BLaER1 treated with 17β-estradiol and CSF1 and Interleukin-3, amounts not matched to agents 10 nM and 100 nM (cell line): ENCODE data around the gene MYO9A.

Source experiments
- H3K27ac ChIP-seq, 11 experiments: shearing (Covaris generic); formaldehyde crosslinking; 2 replicates each; pipeline ENCODE4 v1.8.1; 2022
- H3K27me3 ChIP-seq, 11 experiments: shearing (Covaris generic); formaldehyde crosslinking; 2 replicates each; pipeline ENCODE4 v1.8.1; 2022
- H3K36me3 ChIP-seq, 11 experiments: shearing (Covaris generic); formaldehyde crosslinking; 2 replicates each; pipeline ENCODE4 v1.8.1; 2022
- H3K4me1 ChIP-seq, 10 experiments: shearing (Covaris generic); formaldehyde crosslinking; 2 replicates each; pipeline ENCODE4 v1.8.1; 2022
- H3K4me2 ChIP-seq, 11 experiments: shearing (Covaris generic); formaldehyde crosslinking; 2 replicates each; pipeline ENCODE4 v1.8.1; 2022
- H3K4me3 ChIP-seq, 10 experiments: shearing (Covaris generic); formaldehyde crosslinking; 2 replicates each; pipeline ENCODE4 v1.8.1; 2022
- H3K9ac ChIP-seq, 11 experiments: shearing (Covaris generic); formaldehyde crosslinking; 2 replicates each; pipeline ENCODE4 v1.8.1; 2022
- H3K9me3 ChIP-seq, 11 experiments: shearing (Covaris generic); formaldehyde crosslinking; replicated peaks in 1 of 11; 2 replicates each; pipeline ENCODE4 v1.8.1; 2022
- H4K20me1 ChIP-seq, 11 experiments: shearing (Covaris generic); formaldehyde crosslinking; 2 replicates each; pipeline ENCODE4 v1.8.1; 2022
- Cebpa-rat ChIP-seq, 11 experiments: shearing (Covaris generic); IDR thresholded peaks; 2 replicates each; pipeline ENCODE4 v1.8.1; 2022

Gene MYO9A

DNA sequence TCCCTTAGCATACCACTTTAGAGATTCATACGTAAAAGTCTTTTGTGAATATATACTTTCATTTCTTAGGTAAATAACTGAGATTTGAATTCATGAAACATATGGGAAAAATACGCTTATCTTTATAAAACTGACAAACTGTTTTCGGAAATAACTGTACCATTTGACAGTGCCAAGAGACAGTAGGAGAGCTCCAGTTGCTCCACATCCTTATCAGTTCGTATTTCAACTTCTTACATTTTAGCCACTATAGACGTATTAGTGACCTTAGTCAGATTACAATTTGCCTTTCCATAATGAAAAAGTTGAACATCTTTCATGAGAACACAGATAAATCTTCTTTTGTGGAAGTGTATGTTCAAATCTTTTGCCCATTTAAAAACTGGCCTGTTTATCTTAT lies 174.1 kb downstream of the MYO9A start:
- H3K27me3 ChIP-seq = no peaks in the 10 kb centered on the region
- no peak overlapping the region for H3K27ac ChIP-seq
- TF ChIP-seq Cebpa-rat (IDR thresholded peaks at IDR 0.05) = no peak
- no peak overlapping the region for H3K9ac ChIP-seq
- H3K9me3 ChIP-seq = no peaks in the 10 kb centered on the region
- H4K20me1 ChIP-seq = no peaks in the 10 kb centered on the region
- peaks cover 0 to under 1% (median 0%) of the 10 kb centered on the region in 11 experiments; a peak in 1 of 22 replicates for H3K36me3 ChIP-seq
- H3K4me1 ChIP-seq = no peaks in the 10 kb centered on the region
- no peak overlapping the region for H3K4me2 ChIP-seq
- H3K4me3 ChIP-seq = no peak overlapping the region

DNA sequence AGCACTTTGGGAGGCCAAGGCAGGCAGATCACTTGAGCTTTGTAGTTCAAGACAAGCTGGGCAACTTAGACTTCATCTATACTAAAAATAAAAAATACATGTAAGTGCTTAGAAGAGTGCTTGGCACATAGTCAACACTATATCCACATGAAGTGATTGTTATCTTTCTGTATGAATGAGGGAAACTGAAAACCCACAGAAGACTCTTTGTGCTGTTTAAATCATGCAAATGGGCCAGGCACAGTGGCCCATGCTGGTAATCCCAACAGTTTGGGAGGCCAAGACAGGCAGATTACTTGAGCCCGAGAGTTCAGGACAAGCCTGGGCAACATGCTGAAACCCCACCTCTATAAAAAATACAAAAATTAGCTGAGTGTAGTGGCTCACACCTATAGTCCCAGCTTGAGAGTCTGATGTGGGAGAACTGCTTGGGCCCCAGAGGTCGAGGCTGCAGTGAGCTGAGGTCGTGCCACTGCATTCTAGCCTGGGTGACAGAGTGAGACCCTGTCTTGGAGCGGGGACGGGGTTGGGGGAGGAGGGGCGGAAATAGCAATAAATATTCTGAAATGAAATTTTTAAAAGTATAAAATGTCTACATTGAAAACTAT lies 177.9 kb downstream of the MYO9A start:
- Histone ChIP-seq H4K20me1 (no peaks in the 10 kb centered on the region), H3K27me3 (no peaks in the 10 kb centered on the region), H3K4me1 (no peaks in the 10 kb centered on the region), H3K9me3 (no peaks in the 10 kb centered on the region), H3K27ac (no peak overlapping the region), H3K36me3 (peaks cover 0 to 20% (median 4%) of the 10 kb centered on the region in 11 experiments; a peak in 13 of 22 replicates), H3K4me3 (no peak overlapping the region), H3K4me2 (no peak overlapping the region), H3K9ac (no peak overlapping the region)
- no peak for TF ChIP-seq Cebpa-rat (IDR thresholded peaks at IDR 0.05)

DNA sequence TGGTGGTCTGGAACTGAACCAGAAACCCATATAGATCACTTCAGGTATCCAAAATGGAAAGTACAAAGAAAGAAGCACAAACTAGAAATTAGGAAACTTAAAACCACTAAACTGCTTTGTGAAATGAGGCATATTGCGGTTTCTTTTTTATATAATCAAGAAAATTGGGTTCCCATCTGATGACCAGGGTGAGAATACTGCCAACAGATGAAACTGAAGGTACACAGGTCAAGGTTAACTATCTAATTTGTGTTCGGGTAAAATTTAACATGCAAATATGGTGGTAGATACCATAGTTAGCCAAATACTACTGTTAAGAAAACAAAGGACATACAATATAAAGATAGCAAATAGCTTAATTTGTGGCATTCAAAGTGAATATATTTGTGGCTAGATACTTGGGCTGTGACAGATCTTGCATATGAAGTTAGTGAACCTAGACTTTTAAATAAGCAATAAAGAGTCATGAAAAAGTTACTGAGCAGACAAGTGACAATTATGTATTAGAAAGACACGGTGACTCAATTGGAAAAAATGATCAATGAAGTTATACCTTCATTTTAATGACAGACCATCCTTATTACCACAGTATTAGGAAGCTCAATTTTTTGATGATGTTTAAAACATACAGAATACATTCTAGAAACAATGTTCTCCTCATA lies 180.2 kb downstream of the MYO9A start:
- no peak overlapping the region for H3K27ac ChIP-seq
- H3K9ac ChIP-seq = no peak overlapping the region
- H3K27me3 ChIP-seq = no peaks in the 10 kb centered on the region
- H3K9me3 ChIP-seq = peaks cover 0 to 7% (median 4%) of the 10 kb centered on the region in 11 experiments; a peak in 14 of 22 replicates
- peaks cover 13 to 43% (median 26%) of the 10 kb centered on the region in 11 experiments; a peak in 19 of 22 replicates for H3K36me3 ChIP-seq
- no peak for TF ChIP-seq Cebpa-rat (IDR thresholded peaks at IDR 0.05)
- H3K4me1 ChIP-seq = no peaks in the 10 kb centered on the region
- H4K20me1 ChIP-seq = no peaks in the 10 kb centered on the region
- no peak overlapping the region for H3K4me2 ChIP-seq
- no peak overlapping the region for H3K4me3 ChIP-seq

DNA sequence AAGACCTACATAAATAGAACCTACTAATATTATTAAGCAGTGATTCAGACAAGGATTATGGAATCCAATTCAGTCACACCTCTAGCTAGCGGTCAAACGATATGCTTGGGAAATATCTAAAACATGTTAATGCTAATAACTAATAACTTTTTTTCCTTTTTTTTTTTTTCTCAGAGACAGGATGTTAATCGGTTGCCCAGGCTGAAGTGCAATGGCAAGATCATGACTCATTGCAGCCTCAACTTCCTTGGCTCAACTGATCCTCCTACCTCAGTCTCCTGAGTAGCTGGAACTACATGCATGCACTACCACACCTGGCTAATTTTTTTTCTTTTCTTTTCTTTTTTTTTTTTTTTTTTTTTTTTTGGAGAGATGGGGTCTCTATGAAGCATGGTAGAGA lies 183.5 kb downstream of the MYO9A start:
- H3K27ac ChIP-seq = no peak overlapping the region
- no peak for TF ChIP-seq Cebpa-rat (IDR thresholded peaks at IDR 0.05)
- peaks cover 25 to 37% (median 34%) of the 10 kb centered on the region in 11 experiments for H3K9me3 ChIP-seq
- no peaks in the 10 kb centered on the region for H3K27me3 ChIP-seq
- peaks cover 38 to 76% (median 58%) of the 10 kb centered on the region in 11 experiments for H3K36me3 ChIP-seq
- no peaks in the 10 kb centered on the region for H3K4me1 ChIP-seq
- no peaks in the 10 kb centered on the region for H4K20me1 ChIP-seq
- no peak overlapping the region for H3K9ac ChIP-seq
- no peak overlapping the region for H3K4me3 ChIP-seq
- no peak overlapping the region for H3K4me2 ChIP-seq

DNA sequence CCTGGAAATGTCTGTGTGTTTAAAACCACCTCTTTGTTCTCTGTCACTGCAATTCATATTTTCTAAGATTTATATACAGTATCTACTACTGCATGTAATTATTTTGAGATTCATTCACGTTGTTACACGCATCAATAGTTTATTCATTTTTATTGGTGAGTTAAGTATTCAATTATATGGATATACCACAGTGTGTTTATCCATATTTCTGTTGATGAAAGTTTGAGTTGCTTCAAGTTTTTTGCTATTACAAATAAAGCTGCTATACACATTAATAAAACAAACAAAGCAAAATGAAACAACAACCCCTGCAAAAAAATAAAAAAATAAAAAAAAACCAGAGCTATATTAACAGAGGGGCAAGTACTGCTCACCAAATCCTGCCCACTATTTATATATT lies 185.3 kb downstream of the MYO9A start:
- Histone ChIP-seq H3K4me3 (no peak overlapping the region), H3K27me3 (no peaks in the 10 kb centered on the region), H4K20me1 (no peaks in the 10 kb centered on the region), H3K4me1 (no peaks in the 10 kb centered on the region), H3K36me3 (peaks cover 38 to 87% (median 58%) of the 10 kb centered on the region in 11 experiments), H3K9me3 (peaks cover 25 to 37% (median 34%) of the 10 kb centered on the region in 11 experiments), H3K9ac (no peak overlapping the region), H3K27ac (no peak overlapping the region), H3K4me2 (no peak overlapping the region)
- TF ChIP-seq Cebpa-rat (IDR thresholded peaks at IDR 0.05) = no peak

DNA sequence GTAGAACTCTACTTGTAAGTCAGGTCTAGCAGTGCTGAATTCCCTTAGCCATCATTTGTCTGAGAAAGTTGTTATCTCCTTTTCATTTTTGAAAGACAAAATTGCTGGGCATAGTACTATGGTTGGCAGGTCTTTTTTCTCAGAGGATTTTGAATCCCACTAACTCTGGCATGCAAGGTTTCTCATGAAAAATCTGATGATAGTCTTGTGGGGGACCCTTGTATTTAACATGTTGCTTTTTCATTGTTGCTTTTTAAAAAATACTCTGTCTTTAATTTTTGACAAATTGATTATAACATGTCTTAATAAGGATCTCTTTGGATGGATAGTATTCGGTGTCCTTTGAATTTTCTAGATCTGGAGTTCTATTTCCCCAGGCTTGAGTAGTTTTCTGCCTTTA lies 186.7 kb downstream of the MYO9A start:
- Histone ChIP-seq H3K27ac (no peak overlapping the region), H3K9ac (no peak overlapping the region), H3K4me3 (0 out of 20 replicates have a peak overlapping the region, but pooled peaks of 1 of the 10 experiments have one; percentile 2), H3K4me1 (no peaks in the 10 kb centered on the region), H4K20me1 (no peaks in the 10 kb centered on the region), H3K9me3 (peaks cover 25 to 37% (median 34%) of the 10 kb centered on the region in 11 experiments), H3K27me3 (no peaks in the 10 kb centered on the region), H3K36me3 (peaks cover 38 to 87% (median 62%) of the 10 kb centered on the region in 11 experiments), H3K4me2 (no peak overlapping the region)
- TF ChIP-seq Cebpa-rat (IDR thresholded peaks at IDR 0.05) = no peak

DNA sequence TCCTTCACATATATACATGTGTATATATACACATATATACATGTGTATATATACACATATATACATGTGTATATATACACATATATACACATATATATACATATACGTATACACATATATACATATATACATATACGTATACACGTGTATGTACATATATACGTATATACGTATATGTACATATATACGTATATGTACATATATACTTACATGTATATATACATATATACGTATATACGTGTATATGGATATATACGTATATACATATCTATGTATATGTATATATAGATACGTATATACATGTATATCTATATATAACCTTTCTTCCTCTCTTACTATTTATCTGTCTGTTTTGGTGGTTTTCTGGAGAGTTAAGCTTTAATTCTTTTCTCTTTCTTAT lies 192.8 kb downstream of the MYO9A start:
- Histone ChIP-seq H3K27me3 (no peaks in the 10 kb centered on the region), H3K27ac (no peak overlapping the region), H3K4me2 (no peak overlapping the region), H3K9ac (no peak overlapping the region), H4K20me1 (no peaks in the 10 kb centered on the region), H3K4me1 (no peaks in the 10 kb centered on the region), H3K4me3 (no peak overlapping the region), H3K9me3 (peaks cover 0 to 6% (median 3%) of the 10 kb centered on the region in 11 experiments; a peak in 4 of 22 replicates), H3K36me3 (peaks cover 0 to 37% (median 7%) of the 10 kb centered on the region in 11 experiments; a peak in 14 of 22 replicates)
- TF ChIP-seq Cebpa-rat (IDR thresholded peaks at IDR 0.05) = no peak

DNA sequence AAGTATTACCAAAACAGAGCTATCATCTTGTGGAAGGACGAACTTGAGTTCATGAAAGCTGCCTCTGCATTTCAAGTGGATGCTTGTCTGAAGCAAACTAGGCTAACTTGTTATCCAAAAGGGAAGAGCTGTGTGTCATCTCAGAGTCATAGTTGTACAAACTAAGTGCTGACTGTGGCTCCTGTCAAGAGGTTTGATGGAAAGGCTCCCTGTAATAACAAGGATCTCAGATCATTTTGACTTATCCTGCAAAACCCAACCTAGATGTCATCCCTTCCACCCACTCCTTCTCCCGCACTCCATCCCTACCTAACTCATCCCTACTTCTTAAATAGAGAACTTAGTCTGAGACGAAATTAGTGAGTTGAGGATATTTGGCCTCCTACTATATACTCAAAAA lies 196.8 kb downstream of the MYO9A start:
- Histone ChIP-seq H3K9ac (no peak overlapping the region), H3K4me3 (no peak overlapping the region), H3K27ac (no peak overlapping the region), H3K4me2 (no peak overlapping the region), H3K36me3 (peaks cover 0 to 13% (median 0%) of the 10 kb centered on the region in 11 experiments; a peak in 4 of 22 replicates), H4K20me1 (no peaks in the 10 kb centered on the region), H3K9me3 (no peaks in the 10 kb centered on the region), H3K4me1 (no peaks in the 10 kb centered on the region), H3K27me3 (no peaks in the 10 kb centered on the region)
- TF ChIP-seq Cebpa-rat (IDR thresholded peaks at IDR 0.05) = no peak

DNA sequence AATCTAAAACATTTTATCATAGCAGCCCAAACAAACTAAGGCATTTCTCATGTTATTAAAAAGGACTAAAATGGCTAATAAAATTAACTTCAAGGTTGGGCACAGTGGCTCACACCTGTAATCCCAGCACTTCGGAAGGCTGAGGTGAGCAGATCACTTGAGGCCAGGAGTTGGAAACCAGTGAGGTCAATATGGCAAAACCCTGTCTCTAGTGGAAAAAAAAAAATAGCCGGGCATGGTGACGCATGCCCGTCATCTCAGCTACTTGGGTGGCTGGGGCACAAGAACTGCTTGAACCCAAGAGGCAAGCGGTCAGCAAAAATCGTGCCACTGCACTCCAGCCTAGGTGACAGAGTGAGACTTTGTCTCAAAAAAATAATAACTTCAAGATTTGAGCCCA lies 197.4 kb downstream of the MYO9A start:
- Histone ChIP-seq H3K27me3 (no peaks in the 10 kb centered on the region), H3K9me3 (no peaks in the 10 kb centered on the region), H3K4me3 (no peak overlapping the region), H3K4me2 (no peak overlapping the region), H3K9ac (no peak overlapping the region), H4K20me1 (no peaks in the 10 kb centered on the region), H3K36me3 (peaks cover 0 to 14% (median 0%) of the 10 kb centered on the region in 11 experiments; a peak in 2 of 22 replicates), H3K27ac (no peak overlapping the region), H3K4me1 (no peaks in the 10 kb centered on the region)
- no peak for TF ChIP-seq Cebpa-rat (IDR thresholded peaks at IDR 0.05)
